Stimulated activated memory B cell treated with anti-CD40 and anti-IgM and Interleukin-4, amounts not matched to agents 10 μg/mL and 1 μg/mL and 100 μg/mL, for 72 hours (primary cell): ENCODE data around the gene PPFIA4.

Experiments used
- ATAC-seq: fragments of 150-1000 bp; cut with Tn5 transposase; 2 replicates; pipeline ENCODE4 v1.10.0; 2021
- H3K27ac Mint-ChIP-seq: one replicate; pipeline ENCODE4 v1.8.0; 2022; ENCODE audit warnings: mild to moderate bottlenecking, mixed read lengths
- H3K27me3 Mint-ChIP-seq: one replicate; pipeline ENCODE4 v1.8.0; 2022; ENCODE audit warnings: mixed read lengths
- H3K36me3 Mint-ChIP-seq: one replicate; pipeline ENCODE4 v1.8.0; 2022; ENCODE audit warnings: mixed read lengths
- H3K4me1 Mint-ChIP-seq: one replicate; pipeline ENCODE4 v1.8.0; 2022; ENCODE audit warnings: mixed read lengths
- H3K4me3 Mint-ChIP-seq: one replicate; pipeline ENCODE4 v1.8.0; 2022; ENCODE audit warnings: mild to moderate bottlenecking, moderate library complexity, mixed read lengths
- H3K9me3 Mint-ChIP-seq: one replicate; pipeline ENCODE4 v1.8.0; 2022; ENCODE audit warnings: mixed read lengths

Gene PPFIA4

DNA sequence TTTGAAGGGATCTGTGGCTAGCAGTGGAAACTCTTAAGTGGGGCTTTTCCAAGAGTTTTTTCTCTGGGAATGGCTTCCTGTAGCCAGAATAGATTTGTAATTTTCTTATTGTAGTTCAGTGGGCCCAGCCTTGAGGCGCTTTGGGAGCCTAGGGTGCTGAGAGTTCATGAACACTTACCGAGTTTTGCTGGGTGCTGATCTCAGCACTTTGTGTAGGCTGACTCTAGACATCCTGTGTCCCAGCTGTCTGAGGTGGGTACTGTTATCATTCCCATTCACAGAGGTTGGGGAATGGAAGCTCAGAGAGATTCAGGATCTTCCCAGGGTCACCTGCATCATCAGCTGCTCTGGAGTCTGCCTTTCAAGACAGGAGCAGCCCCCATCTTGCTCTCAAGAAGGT lies 7.0 kb downstream of the PPFIA4 start:
- Mint-ChIP-seq H3K4me1 (no peaks in the 10 kb centered on the region), H3K4me3 (no peak overlapping the region), H3K27ac (no peak overlapping the region), H3K9me3 (no peaks in the 10 kb centered on the region), H3K27me3 (peaks cover 24% of the 10 kb centered on the region), H3K36me3 (no peaks in the 10 kb centered on the region)
- no peak for ATAC-seq

DNA sequence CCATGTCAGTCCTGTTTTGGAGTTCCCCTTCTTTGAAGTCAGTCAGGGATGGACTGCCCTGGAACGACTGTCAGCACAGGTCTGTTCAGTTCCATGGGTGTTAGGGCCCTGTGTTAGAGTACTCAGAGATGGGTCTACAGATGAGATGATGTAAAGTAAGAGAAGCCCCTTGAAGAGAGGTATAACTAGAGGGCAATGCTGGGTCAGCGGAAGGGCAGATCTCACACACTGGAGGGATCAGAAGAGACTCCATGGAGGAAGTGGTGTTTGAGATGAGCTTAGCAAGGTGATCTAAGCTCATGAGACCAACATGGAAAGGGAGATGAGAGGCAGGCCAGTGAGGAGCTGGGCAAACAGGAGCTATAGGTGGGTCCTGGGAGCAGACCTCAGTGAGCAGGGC lies 7.6 kb downstream of the PPFIA4 start:
- H3K27ac Mint-ChIP-seq = no peak overlapping the region
- ATAC-seq = no peak

DNA sequence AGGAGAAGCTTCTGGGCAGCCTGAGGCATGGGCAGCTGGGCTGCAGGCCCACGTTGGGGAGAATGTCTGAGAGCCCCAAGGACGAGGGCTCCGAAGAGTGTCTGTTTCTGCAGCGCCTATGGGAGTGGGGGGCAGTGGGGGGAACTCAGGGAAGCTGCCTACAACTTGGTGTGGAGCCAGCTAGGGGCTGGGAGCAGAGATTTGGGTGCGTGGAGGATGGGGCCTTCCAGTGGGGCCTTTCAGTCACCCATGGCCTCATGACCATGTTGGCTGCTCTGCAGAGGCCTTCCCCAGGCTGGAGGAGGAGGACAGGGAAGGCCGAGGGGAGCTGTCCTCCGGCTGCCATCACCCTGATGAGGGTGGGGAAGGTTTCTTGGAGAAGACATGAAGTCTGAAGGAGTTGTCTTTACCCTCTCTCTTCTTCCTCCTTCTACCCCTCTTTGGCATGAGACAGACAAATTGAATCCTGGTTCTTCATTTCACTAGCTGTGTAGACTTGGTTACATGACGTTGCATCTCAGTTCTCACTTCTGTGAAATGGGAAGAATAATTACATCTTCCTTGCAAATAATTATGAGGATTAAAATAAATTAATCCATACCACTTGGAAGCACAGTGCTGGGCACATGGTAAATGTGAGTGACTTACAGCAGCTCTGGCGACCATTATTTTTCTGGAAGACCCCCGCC lies 8.3 kb downstream of the PPFIA4 start:
- Mint-ChIP-seq H3K9me3 (no peaks in the 10 kb centered on the region), H3K36me3 (no peaks in the 10 kb centered on the region), H3K4me3 (no peak overlapping the region), H3K27ac (no peak overlapping the region), H3K4me1 (peaks cover 7% of the 10 kb centered on the region), H3K27me3 (peaks cover 37% of the 10 kb centered on the region)
- no peak for ATAC-seq

More for the DNA sequence above, 7.6 kb downstream of the PPFIA4 start:
- no peaks in the 10 kb centered on the region for H3K9me3 Mint-ChIP-seq
- H3K27me3 Mint-ChIP-seq = peaks cover 30% of the 10 kb centered on the region
- H3K4me1 Mint-ChIP-seq = peaks cover under 1% of the 10 kb centered on the region
- H3K4me3 Mint-ChIP-seq = no peak overlapping the region
- H3K36me3 Mint-ChIP-seq = no peaks in the 10 kb centered on the region

DNA sequence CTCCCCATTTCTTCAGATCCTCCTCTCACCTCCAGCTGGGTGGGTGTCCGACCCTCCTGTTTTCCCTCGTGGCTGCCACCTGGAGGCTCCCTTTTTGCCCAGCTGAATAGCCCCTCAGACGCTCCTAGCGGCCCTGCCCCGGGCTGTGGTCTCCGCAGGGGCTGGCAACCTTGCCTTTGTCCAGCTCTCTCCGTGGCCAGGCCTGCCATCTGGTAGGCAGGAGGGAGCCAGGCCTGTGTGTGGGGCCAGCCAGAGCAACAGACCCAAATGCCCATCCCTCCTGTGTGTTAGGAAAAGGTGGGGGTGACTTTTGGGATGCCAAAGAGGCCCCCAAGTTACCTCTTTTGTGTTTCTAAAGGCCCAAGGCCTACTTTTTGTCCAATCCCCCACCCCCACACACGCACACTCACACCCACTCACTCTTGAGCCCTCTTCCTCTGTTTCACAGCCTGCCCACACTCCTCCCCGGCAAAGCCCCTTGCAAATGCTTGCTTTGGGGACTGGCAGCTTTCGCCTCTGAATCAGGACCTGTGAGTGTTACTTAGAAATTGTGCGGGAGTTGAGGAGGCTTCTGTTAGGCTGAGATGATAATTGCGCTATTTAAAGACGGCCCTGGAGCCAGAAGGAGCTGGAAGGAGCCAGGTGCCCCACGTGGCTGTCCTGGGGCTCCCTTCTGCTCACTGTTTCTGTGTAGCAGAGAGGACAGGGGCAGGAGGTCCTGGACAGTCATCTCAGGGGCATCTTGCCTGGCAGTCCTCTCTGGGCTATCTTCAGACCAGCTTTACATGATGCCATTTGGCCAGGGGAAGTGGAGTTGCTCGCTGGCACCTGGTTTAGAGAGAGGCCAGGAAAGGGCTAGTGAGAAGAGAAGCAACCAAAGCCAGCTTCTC lies 9.1 kb downstream of the PPFIA4 start:
- no peaks in the 10 kb centered on the region for H3K9me3 Mint-ChIP-seq
- no peak for ATAC-seq
- peaks cover 40% of the 10 kb centered on the region for H3K27me3 Mint-ChIP-seq
- H3K4me1 Mint-ChIP-seq = peaks cover 8% of the 10 kb centered on the region
- no peak overlapping the region for H3K27ac Mint-ChIP-seq
- H3K4me3 Mint-ChIP-seq = no peak overlapping the region
- H3K36me3 Mint-ChIP-seq = no peaks in the 10 kb centered on the region

DNA sequence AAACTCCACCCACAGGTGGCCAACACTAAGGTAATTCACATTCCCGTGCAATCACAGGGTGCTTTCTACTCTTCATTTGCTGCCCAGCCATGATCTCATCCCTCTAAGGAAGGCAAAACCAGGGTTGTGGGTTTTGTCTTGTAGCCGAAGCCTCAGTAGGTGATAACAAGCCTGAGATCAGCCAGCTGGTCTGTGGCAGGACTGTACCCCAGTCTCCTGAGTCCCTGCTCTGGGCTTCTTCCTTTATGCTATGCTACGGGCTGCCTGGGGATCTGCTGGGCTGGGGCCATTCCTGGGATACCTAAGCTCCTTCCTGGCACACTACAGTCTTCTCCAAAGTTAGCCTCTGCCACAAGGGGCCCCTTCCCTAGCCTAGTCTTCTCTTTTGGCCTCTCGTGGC lies 9.8 kb downstream of the PPFIA4 start:
- Mint-ChIP-seq H3K4me1 (peaks cover 8% of the 10 kb centered on the region), H3K9me3 (no peaks in the 10 kb centered on the region), H3K27me3 (peaks cover 40% of the 10 kb centered on the region), H3K27ac (no peak overlapping the region), H3K4me3 (no peak overlapping the region), H3K36me3 (no peaks in the 10 kb centered on the region)
- ATAC-seq = no peak

DNA sequence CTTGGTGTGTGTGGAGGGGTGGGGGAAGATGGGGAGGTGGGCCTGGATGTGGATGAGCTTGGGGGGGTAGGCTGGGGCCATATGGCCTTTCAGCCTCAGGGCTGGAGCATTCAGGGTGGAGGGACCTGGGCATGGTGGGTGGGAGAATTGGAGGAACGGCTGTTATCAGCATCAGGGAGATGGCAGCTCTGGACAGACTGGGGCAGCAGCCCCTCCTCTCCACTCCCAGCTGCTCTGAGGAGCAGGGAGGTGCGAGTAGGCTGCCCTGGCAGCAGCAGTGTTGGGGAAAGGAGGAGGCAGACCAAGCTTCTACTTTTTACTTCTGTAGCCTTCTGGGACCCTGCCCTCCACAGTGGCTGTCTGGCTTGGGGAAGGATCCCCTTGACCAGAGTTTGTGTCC lies 10.2 kb downstream of the PPFIA4 start:
- Mint-ChIP-seq H3K27ac (no peak overlapping the region), H3K27me3 (peaks cover 40% of the 10 kb centered on the region), H3K4me1 (peaks cover 8% of the 10 kb centered on the region), H3K36me3 (no peaks in the 10 kb centered on the region), H3K9me3 (no peaks in the 10 kb centered on the region), H3K4me3 (no peak overlapping the region)
- no peak for ATAC-seq

DNA sequence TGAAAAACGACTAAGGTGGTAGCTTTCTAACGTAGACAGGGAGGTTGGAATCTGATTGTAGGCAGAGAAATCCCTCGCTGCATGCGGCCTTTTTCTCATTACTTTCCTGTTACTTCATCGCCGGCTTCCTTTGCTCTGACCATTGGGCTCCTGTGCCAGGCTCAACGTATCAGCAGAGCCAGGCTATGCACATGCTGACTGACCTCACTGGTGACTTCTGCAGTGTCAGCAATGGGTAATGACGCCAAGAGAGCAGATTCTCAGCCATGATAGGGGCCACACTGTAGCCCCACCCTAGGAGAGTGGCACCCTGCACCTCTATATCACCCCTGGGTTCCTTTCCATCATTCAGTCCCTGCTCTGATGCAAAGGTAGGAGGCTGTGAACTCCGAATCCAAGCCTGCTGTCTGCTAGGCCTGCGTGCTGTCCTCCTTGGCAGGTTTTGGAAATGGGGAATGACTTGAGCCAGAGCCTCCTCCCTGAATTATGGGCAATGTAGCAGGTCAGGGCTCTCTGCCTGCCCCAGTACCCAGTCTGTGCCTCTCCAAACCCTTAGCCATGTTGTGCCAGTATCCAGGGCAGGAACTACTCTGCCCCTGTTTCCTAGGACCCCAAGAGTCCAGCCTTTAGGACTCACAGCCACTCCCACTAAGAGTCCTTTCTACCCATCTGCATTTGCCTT lies 11.4 kb downstream of the PPFIA4 start:
- H3K4me1 Mint-ChIP-seq = peaks cover 8% of the 10 kb centered on the region
- no peak for ATAC-seq

DNA sequence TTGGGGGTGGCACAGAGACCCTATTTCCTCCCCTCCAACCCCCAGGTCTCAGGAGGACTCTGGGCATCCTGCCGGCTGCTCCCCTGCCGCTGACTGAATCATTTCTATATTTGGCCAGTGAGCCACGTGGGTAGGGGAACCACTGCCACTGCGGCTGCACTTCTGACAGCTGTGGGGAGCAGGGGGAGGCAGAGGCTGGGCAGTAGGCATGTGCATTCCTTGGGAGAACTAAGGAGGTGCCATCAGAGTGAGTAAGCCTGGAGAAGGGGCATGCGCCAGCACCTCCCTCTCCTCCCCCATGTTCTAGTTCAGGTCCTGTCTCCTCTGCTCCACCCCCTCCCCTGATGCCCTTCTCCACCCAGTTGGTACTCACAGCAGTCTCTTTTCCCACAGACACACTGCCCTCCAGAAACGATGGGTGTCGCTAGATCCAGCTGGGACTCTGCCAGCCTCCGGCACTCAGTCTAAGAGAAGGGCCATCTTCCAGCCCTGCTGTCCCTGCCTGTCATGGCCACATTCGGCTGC lies 12.0 kb downstream of the PPFIA4 start:
- H3K4me1 Mint-ChIP-seq = peaks cover 8% of the 10 kb centered on the region
- H3K27me3 Mint-ChIP-seq = peaks cover 40% of the 10 kb centered on the region
- H3K4me3 Mint-ChIP-seq = no peak overlapping the region
- H3K9me3 Mint-ChIP-seq = no peaks in the 10 kb centered on the region
- H3K36me3 Mint-ChIP-seq = no peaks in the 10 kb centered on the region
- no peak overlapping the region for H3K27ac Mint-ChIP-seq
- ATAC-seq = no peak

More for the DNA sequence above, 11.4 kb downstream of the PPFIA4 start:
- no peaks in the 10 kb centered on the region for H3K36me3 Mint-ChIP-seq
- no peak overlapping the region for H3K4me3 Mint-ChIP-seq
- peaks cover 40% of the 10 kb centered on the region for H3K27me3 Mint-ChIP-seq
- no peak overlapping the region for H3K27ac Mint-ChIP-seq
- H3K9me3 Mint-ChIP-seq = no peaks in the 10 kb centered on the region

DNA sequence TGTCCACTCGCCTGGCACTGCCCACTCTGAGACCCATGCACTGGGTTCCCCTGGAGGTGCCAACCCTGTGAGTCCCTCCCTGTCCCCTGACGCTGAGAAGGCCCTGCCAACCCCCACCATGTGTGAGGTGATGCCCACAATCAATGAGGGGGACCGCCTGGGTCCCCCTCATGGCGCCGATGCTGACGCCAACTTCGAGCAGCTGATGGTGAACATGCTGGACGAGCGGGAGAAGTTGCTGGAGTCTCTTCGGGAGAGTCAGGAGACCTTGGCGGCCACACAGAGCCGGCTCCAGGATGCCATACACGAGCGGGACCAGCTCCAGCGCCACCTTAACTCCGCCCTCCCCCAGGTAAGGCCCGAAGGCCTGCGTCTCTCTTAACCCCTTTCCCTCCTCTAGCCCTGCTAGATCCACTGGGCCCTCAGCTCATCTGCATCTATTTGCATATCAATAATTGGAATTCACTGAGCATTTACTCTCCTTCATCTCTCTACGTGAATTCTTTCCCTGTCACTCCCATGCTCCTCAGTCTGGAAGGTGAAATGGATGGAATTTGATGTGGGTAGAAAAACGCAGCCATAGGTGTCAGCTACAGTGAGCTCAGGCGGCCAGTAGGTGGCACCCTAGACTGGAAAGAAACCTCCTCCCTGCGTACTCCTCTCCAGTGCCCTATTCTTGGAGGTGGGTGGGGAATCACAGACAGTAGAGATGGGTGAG lies 12.8 kb downstream of the PPFIA4 start:
- Mint-ChIP-seq H3K27ac (no peak overlapping the region), H3K9me3 (no peaks in the 10 kb centered on the region), H3K27me3 (peaks cover 35% of the 10 kb centered on the region), H3K4me3 (no peak overlapping the region), H3K36me3 (no peaks in the 10 kb centered on the region), H3K4me1 (peaks cover 8% of the 10 kb centered on the region)
- peak; percentile 84 for ATAC-seq

DNA sequence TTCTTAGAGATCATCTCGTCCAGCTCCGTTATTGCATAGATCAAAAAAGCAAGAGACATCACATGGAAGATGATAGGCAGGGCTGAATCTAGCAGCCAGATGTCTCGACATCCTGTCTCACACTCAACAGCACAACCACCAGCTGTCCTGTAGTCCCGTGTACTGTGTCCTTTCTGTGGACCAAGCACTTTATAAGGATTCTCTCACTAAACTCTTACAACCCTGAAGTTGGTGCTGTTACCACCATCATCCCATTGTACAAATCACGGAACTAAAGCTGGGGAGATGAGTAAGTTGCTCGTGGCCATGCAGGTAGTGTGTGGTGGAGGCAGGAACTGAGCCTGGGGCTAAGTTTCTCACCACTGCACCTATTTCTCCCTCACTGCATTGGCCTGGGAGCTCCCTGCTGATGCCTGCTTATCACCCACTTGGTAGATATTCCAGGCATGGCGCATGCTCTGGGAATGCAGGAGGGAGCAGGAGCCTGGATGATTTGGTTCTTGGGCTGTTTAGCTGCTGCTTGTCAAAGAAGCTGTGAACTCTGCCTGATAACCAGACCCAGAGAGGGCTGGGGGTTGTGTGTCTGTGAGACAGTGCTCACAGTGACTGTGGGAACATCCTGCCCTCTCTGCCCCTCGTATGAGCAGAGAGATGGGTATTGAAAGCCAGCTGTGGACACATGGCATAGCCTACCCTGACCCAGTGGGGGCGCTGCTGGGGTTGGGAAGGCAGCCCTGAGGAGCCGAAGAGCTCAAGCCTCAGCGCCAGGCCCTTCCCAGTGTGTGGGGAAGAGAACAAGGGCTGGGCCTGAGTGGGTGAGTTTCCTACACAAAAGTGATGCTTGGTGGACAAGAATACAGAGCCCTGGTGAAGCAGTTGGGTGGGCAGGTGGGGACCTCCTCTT lies 13.6 kb downstream of the PPFIA4 start:
- H3K27ac Mint-ChIP-seq = no peak overlapping the region
- H3K4me3 Mint-ChIP-seq = no peak overlapping the region
- no peaks in the 10 kb centered on the region for H3K36me3 Mint-ChIP-seq
- ATAC-seq = no peak
- no peaks in the 10 kb centered on the region for H3K9me3 Mint-ChIP-seq
- peaks cover 39% of the 10 kb centered on the region for H3K27me3 Mint-ChIP-seq
- H3K4me1 Mint-ChIP-seq = peaks cover 8% of the 10 kb centered on the region

DNA sequence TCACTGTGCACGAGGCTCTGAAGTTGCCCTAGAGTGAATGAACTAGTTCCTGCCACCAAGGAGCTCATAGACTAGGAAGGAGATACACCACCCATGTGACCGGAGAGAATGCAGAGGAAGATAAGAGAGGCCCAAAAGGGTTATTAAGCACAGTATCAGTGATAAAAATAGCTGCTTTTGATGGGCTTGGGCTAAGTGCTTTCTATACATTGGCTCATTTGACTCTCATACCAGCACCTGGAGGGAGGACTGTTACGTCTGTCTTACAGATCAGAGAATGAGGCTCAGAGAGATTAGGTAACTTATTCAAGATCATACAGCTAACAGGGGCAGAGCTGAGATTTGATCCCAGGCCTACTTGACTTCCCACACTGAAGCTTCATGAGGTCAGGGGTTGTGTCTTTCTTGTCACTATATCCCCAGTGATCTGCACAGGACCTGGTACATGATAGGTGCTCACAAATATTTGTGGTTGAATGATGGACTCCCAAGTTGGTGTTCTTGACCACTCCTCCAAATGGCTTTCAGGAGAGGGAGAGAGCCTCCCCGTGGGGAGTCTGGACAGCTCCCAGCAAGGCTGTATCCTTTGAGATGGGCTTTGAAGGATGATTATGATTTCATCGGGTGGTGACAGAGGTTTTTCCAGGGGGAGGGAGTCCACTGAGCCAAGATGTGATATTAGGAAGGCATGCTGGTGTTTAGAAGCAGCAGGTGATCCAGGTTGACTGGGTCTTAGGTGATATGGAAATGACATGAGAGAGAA lies 14.4 kb downstream of the PPFIA4 start:
- Mint-ChIP-seq H3K4me1 (peaks cover 8% of the 10 kb centered on the region), H3K4me3 (no peak overlapping the region), H3K27me3 (peaks cover 41% of the 10 kb centered on the region), H3K9me3 (no peaks in the 10 kb centered on the region), H3K27ac (no peak overlapping the region), H3K36me3 (no peaks in the 10 kb centered on the region)
- ATAC-seq = no peak

DNA sequence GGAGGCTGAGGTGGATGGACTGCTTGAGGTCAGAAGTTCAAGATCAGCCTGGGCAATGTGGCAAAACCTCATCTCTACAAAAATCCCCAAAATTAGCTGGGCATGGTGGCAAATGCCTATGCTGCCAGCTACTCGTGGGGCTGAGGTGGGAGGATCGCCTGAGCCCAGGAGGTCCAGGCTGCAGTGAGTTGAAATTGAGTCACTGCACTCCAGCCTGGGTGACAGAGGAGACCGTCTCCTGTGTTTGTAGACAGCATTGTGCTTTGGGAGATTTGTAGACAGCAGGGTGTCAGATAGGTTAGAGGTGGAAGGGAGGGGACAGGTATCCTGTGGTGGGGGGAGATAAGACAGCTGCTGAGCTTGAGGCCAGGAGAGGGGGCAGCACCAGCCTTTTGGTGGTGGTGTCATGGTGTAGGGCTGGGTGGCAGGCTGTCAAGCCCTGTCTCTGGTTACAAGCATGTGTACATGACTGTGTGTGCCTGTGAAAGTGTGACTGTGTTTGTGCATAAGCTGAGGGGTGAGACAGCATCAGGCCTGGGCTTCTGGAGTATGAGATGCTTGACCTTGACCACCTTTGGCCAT lies 15.2 kb downstream of the PPFIA4 start:
- no peak overlapping the region for H3K4me3 Mint-ChIP-seq
- no peak for ATAC-seq

DNA sequence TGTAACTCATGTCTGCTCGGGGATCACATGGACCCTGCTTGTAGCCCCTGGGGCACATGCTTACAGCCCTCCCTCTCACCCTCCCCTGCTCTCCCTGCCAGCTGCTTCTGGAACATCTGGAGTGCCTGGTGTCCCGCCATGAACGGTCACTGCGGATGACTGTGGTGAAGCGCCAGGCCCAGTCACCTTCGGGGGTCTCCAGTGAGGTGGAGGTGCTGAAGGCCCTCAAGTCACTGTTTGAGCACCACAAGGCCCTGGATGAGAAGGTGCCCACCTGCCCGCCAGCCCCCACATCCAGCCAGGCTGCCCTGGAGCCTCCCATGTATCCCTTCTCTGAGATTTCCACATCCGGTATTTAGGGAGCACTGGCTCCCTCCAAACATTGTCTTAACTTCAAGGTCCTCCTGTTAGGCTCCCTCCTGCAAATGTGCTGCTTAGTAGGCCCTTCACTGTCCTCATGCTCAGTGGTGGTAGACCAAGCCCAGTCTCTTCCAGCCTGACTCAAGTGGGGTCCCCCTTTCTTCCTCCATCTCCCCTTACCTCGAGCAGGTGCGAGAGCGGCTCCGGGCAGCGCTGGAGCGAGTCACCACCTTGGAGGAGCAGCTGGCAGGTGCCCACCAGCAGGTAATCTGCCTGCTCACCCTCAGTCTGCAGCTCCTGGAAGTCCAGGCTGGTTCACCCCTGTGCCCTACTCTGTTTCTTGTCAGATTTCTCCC lies 17.7 kb downstream of the PPFIA4 start:
- Mint-ChIP-seq H3K27ac (no peak overlapping the region), H3K36me3 (no peaks in the 10 kb centered on the region), H3K9me3 (no peaks in the 10 kb centered on the region), H3K4me3 (no peak overlapping the region), H3K27me3 (peaks cover 50% of the 10 kb centered on the region), H3K4me1 (peaks cover 7% of the 10 kb centered on the region)
- no peak for ATAC-seq

More for the DNA sequence above, 15.2 kb downstream of the PPFIA4 start:
- no peaks in the 10 kb centered on the region for H3K9me3 Mint-ChIP-seq
- H3K27ac Mint-ChIP-seq = no peak overlapping the region
- peaks cover 43% of the 10 kb centered on the region for H3K27me3 Mint-ChIP-seq
- no peaks in the 10 kb centered on the region for H3K36me3 Mint-ChIP-seq
- peaks cover 8% of the 10 kb centered on the region for H3K4me1 Mint-ChIP-seq
